A172 (cell line): ENCODE measurements around the gene EVX1. TPM values are rescaled to one million over a fixed set of nuclear protein-coding genes. Genes with fewer than 3 reads are reported as not detected.

Experiments
- DNase-seq: peaks from one replicate; pipeline ENCODE4 v3.0.0-alpha.2; 2015; ENCODE audit warnings: low spot score
- total RNA-seq: library from RNA; depleted of rRNA; stranded (reverse); fragments of >200 nt; shearing (Covaris generic); gene quantifications from 2 replicates; pipeline ENCODE4 v1.2.3, GENCODE V29; 2014

EVX1 gene
- total RNA-seq, 1 experiment from 2014 or later: not detected

DNA sequence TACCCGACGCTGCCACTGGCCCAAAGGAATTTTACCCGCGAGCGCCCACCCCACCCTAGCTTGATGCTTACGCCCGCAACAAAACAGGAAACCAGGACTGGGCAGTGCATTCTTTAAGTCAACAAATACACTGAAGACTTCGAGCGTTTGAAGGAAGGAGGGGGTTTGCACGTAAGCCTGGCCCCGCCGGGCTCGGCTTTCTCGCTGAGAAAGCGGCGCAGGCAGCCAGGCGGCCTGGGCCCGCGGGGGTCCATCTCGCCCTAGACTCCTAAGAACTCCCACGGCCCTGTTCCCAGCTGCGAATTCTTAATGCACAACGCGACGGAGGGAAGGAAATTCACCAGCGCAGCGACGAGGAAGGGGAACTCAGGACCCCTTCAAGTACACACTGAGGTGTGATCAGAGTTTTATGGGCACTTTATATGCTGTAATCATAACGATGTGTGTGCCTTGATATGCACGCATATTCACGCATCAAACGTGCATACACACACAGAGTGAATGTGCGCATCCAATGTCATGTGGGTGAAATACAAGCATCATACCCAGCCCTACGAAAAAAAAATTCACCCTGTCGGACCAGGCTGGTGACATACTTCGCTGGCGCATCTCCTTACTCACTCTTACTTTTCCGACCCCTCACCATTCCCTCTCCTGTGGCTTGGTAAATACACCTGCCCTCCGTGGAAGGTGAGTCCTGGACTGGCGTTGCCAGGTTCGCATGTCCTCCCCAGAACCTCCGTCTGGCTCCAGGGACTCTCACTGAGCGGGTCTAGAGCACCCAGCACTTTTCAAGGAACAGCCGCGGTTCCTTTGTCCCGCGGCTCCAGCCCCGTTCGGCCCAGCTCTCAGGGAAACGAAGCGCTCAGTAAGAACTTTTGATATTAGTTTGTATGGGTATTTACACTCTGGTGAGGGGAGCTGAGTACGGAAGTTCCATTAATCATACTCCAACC is 37.0 kb upstream of the EVX1 start:
- no peak for DNase-seq

DNA sequence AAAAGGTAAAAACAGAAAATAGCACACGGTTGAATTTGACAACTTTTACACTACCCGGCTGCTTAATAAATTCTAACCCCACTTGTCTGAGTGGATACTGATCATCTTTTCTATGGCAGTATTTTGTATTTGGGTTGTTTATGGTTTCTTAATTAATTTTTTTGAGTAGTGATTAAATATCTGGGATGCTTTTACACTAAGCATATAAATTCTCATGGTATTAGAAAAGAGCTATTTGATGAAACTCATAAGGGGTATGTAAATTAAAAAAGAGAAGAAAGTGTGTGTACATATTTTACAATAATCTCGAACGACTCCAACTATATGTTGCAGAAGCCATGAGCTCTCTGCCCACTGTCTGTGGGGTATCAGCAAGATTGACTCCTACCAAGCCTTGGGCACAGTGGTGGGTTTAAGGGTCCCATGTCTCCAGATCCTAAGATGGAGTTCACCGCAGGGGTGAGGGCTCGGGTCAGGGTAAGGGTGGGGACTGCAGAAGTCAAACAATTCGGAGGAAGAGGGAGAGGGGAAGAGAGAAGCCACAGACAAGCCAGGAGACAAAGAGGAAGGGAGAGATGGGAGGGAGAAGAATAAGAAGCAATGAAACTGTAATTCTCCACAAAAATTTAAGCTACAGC is 35.1 kb upstream of the EVX1 start:
- no peak for DNase-seq

DNA sequence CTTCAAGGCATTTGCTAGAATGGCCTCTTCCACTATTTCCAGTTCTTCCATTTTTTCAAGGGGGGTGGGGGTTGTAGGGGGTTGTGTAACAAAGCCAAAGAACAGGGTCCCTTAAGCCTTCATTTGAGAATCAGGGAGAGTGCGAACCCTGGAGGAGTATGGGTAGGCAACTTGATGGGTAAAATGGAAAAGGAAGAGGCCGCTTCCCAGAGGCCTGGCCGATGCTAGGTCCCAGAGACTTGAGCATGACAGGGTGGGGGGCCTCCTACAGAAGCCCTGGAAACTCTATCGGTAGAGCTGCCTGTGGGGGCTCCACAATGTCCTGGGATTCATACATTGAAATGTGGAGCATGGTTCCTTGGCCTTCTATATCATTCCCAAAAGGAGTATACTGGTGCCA is 33.6 kb upstream of the EVX1 start:
- no peak for DNase-seq

DNA sequence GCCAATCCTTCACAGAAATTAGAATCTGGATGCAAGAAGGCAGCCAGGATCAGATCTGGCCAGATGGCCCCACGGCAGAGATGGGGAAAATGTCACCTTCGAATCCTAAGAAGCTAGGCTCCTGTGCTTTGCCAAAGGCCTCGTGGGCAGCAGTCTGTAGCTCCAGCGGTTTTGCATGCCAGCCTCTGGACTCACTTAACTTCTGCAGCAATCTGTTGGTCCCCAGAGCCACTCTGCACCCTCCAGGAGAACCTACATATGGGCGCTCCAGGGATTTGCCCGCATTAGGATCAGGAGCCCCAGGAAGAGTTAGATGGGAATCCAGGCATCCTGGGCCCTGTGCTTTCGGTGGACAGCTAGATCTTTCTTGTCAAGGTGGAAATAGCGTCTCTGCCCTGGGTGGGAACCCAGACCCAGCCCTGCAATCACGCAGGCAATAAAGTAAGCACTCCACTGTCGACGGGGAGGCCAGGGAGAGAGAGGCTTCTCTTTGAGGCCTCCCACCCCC is 32.6 kb upstream of the EVX1 start:
- DNase-seq: no peak

DNA sequence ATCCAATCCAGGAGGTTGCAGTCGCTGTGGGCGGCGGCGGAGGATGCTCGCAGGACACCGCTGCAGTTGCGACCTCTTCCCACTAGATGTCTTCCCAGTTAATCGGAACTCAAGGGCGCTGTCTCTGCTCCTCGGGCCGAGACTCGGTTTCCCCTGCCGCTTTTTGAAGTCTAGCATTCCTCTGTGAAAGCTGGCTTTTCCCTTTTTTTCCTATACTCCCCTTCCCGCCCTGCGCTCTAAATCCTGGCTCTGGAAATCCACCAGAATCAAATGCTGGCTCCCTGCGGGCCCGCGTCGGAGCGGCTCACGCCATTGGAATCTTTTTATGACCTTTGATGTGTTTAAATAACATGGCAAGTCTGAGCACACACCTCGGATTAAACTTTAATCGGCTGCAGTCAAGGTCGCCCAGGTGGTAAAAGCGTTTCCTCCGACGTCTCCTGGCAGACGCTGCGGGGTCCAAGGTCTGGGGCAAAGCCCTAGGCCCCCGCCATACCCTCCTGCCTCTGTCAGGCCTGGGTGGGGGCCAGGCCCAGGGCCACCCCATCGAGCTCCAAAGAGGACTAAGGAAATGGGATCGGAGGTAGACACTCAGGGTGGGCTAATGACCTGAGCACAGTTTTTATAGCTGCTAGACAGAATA is 32.0 kb upstream of the EVX1 start:
- peak; percentile 53 for DNase-seq

DNA sequence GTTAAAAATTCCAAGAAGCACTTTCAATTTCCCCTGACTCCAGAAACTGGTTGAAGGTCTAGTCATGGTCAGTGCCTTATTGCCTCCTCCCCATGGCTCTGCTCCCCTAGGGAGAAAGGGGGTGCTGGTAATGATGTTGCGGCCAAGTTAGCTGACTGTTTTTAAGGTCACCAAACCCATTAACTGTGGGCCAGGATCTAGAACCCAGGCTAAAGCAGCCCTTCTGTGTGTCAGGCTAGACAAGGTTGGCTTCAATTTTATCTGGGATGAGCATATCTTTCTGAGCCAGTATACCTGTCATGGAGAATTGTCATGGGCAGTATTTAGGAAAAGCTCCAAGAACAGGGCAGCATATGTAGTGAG is 31.5 kb upstream of the EVX1 start:
- DNase-seq: no peak

DNA sequence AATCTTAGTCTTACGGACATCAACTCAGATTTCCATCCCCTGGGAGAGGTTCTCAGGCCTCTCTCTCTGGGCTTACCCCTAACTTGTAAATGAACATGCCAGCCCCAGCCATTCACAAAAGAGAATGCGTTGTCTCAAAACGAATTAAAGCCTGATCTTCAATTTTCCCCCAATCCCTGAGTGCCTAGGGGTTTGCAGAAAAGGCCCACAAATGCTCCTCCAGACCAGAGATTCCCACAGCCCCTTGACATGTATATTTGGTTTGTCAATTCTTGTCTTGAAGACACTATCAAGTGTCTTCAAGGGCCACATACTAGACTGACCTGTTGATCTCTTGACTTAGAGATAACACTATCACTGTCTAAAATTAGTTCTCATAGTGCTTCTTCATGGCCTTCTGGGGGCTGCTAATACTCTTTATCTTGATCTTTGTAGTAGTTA is 30.8 kb upstream of the EVX1 start:
- DNase-seq: no peak

DNA sequence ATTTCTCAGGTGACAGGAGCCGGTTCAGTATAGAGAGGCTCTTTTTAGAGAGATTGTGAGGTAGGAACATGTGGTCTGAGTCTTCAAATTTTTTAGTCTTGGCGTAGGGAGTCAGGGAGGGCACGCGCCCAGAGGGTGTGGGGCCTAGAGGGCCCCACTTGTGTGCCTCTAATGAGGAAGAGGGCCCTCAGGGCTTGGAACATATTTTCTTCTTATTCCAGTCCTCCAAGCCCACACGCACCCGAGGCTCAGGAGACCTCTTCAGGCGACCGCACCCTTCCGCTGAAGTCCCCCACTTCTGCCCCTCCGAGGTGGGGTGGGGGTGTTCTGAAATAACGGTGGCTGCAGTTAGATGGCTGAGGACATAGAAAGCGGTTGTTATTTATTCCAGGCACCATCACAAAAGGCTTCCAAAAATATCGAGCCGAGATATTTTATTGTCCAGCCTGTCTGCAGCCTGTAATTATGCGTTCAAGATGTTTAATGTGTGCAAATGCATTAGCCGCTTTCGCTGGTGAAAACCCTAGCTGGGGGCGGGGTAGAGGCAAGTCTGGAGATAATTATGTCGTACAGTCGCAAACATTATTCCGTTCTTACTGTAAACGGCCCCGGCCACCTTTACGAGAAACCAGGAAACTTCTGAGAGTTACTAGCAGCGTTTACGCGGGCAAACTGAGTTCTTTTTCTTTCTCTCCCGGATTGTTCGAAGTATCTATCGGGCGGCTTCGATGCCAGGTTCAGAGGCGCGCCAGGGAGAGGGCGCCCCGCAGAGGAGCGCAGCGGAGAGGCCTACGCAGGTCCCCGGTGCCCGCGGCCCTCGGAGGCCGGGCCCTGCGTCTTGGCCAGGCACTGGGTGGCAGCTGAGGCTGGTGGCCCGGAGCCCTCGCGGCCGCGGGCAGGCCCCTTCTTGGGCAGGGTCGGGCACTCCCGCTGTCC is 29.8 kb upstream of the EVX1 start:
- no peak for DNase-seq

DNA sequence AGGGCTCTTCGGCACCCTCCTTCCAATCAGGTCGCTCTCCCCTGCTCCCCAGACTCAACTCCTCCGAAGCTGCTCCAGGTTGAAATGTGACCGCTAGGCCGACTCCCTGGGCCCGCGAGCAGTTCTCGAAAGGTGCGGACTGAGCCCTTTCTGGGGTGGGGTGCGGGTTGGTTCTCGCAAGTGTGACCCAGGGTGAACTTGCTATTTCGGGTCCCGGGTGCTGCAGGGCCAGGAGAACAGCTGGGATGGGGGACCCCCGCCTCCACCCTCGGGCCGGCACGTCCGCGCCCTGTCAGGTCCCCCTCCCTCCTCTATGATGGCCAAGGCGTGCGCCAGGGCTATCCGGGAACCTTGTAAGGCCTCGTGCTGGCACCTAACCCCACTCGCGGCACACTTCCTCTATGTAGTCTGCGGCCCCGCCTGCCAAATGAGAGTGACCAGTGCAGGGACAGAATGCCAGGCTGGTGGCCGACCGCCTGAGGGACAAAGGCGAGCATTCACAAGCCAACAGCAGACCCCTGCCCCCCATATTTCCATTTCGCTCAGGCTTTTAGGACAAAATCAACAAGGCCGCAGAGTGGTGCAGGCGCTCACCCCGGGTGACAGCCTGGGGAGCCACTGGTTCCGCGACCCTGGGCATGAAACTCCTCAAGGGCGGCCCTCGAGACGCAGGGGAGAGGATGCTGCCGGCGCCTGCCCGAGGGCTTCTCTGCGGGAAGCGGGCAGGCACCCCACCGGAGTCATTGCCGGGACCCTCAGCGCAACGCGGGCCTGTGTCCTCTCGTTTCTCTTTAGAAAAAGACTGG is 29.0 kb upstream of the EVX1 start:
- DNase-seq: no peak

DNA sequence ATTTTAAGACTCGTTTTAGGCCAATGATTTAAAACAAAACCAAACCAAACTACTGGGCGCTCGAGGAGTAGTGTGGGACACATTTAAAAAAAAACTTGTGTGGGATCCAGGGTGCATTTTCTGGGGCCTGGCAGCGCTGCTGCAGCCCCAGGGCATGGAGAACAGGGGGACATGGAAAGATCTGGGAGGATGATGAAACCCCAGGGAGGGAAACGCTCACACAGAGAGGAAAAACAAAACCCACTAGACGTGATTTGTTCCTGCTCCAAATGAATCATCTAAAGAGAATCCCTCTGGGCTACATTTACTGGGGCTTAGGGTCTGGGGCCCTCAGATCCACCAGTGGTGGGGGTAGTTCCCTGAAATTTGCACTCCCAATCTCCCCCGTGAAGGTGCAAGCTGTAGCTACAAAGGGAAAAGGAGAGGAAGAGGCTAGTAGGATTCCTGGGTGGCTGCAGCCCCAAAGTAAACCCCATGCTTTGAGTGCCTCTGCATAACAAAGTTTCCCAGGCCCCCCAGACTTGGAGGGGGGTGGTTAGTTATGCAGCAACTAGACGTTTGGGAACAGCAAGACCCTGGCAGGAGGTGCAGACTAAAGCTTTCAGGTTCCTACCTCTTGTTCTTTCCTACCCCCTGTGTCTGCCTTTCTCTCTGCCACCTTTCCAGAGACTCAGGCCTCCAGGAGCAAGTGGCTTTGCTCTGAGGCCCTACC is 28.2 kb upstream of the EVX1 start:
- DNase-seq: no peak

DNA sequence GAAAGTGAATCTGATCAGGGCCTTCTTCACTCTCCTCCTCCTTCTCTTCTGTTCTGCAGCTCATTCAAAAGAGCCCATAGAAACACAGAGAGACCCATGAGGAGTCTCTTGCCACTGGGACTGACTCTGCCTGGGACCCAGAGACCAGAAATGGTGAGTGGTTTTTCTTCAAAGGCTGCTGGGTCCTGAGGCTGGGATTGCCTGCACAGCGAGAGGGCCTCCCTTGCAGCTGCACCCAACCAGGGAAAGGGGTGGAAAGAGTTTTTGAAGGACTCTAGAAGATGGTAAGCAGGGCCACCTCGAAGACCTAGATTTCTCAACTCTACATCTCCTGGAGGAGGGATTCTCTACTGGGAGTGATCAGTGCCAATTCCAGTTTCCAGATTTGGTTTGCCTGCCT is 27.2 kb upstream of the EVX1 start:
- no peak for DNase-seq

DNA sequence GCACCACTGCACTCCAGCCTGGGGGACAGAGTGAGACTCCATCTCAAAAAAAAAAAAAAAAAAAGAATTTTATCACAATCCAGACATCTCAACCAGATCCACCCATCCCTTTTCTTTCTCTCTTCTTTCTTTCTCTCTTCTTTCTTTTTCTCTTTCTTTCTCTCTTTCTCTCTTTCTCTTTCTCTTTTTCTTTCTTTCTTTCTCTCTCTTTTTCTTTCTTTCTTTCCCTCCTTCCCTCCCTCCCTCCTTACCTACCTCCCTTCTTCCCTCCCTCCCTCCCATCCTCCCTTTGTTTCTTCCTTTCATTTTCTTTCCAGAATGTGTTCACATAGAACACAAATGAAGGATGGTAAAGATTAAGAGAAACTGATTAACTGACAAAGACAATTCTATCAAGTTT is 24.7 kb upstream of the EVX1 start:
- no peak for DNase-seq

DNA sequence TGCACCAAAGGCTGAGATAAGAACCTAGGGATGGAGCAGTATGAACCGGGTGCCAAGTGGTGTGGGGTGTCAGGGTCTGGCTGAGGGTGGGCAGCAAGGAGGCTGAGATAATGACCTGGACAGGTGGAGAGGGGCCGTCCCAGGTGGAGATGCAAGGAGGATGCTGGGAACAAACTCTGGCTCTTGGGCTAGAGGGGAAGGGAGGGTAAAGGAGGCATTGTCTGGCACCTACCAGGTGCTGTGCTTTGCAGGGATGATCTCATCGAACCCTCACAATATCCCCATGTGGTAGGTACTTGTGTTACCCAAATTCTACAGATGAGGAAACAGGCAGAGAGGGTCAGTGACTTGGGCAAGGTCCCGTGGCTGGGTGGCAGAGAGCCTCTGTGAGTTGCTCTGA is 22.8 kb upstream of the EVX1 start:
- no peak for DNase-seq

DNA sequence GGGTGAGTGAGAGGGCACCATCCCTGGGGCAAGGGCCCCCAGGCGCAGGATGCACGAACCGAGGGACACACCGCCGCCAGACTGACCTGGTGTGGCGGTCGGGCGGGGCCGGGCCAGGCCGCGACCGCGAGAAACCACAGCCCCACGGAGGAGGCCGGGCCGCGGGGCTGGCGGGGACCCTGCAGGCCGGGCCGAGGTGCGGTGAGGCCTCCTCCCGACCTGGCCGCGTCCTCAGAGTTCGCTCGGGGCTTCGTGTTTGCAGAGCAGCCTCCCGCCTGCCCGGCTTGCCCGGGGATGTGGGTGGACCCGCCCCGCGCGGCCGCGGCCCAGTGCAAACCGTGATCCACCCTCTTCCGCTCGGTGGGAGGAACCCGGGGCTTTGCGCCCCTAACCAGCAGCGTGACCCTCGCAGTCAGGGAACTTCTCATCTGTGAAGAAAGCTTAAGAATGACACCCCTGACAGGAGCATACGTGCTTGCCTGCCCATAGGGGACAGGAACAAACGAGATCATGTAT is 22.1 kb upstream of the EVX1 start:
- DNase-seq: no peak

DNA sequence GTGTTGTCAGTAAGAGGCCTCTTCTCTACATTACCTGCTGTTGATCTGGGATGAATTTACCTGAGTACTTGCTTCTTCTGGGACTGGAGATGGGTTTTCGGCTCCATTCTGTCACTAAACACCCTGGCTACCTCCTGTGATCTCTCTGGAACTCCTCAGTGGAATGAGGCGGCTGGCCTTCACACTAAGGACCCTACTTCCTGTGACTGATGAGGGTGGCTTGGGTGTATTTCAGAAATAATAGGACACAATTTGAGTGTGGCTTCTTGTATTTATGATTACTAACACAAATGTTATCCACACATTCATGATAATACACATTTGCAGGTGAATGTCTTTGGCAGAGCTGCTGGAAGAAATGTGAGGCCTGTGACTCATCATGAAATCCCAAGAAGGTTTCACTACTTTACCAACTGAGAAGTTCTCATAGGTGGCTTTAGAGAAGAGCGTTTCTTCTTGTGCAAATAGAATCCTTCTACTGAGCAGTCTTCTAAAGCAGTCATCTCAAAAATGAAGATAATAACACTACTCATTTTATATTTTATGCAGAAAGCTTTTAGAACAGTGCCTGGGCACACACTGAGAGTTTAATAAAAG is 21.3 kb upstream of the EVX1 start:
- DNase-seq: peak; percentile 27

DNA sequence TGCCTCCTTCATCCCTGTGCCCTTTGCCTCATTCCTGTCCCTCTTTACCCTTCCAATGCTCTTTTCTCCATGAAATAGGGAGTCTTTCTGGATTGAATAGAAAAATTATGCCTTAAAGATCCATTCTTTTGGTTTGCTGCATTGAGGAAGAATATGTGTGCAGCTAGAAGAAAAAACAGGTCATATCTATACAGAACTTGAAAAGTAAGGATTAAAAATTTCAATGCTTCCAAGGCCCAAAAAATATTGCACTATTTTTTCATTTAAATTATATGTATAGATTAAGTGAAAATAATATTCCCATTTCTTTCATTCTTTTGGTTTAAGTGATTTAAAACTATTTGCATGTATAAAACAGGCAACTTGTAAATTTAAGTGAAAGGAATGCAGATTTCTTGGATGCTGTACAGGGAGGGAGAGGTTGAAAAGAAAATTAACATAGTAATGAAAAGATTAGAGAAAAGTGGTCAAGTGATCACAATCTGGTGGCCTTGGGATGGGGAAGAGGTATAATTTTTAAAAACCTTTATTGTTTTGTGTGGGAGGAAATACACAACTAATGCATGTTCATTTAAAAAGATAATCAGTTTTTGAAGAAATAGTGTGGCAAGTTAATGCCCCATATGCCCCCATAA is 18.5 kb upstream of the EVX1 start:
- no peak for DNase-seq

DNA sequence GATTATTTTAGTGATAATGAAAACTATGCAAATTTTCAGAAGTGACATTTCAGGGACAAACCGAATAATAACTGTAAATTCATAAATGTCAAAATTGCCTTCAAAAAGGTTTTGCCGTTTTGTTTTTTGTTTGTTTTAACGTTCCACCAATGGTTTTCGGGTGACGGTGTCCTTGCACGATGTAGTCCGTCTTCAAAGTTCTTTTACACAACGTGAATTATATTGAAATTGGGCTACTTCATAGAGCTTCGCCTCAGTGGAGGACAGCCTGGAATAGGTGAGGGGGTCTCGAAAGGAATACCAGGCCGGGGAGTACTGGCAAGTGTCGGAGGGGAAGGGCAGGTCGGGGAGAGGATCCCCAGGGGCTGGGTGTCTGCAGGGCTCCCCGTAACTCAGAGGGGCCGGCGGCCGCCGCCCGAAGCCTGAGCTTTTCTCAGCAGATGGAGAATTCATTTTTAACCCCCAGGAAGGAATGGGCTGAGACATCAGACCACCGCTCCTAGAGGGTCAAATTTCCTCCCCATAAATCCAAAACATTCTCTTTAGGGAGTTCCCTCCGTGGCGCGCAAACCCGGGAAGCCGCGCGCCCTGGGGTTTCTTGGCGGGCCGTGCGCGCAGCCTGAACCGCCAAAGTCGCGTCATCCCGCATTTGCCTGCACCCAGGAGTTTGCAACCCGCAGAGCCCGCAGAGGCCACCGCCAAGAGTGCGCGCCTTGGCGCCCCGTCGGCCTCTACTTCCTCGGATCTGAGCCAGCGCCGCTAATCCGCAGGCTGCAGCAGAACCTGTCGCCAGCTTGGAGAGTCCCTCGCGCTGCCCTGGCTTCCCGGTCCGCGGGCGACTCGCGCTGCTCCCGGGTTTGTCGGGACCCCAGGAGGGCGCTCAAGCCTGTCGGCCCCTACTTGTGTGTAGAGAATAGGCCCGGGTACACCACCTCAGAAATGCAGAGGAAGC is 17.3 kb upstream of the EVX1 start:
- DNase-seq: no peak

DNA sequence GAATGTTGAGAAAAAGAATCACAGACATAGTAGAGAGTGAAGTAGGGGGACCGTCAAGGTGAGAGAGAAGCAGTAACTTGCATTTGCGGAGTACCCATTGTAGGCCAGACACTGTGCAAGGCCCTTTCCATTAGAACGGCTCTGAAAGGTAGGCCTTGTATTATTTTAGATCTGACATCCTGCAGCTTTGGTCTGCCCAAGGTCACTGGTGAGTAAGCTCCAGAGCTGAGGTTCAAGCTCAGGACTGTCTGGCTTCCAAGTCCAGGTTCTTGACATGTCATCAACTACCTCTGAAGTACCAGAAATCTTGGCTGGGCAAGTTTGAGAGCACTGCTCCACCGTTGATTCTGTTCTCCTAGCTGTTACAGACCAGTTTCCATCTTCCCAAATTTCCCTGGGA is 13.2 kb upstream of the EVX1 start:
- DNase-seq: no peak
